Endothelial cell of umbilical vein (primary cell): ENCODE results near the gene NMRK2. TPM values are rescaled to one million over a fixed set of nuclear protein-coding genes. Genes with fewer than 3 reads are reported as not detected.

Experiments used
- BruUV-seq: library from RNA; stranded (reverse); fragments of 400-500 nt; replicated peaks from 2 replicates; lab custom pipeline; 2021; lab: Mats Ljungman, UMichigan
- CTCF ChIA-PET: fragments of 300-600, 350-600 bp; sonication (Branson Sonifier 250); formaldehyde crosslinking; loops from one replicate; lab custom pipeline; 2021; ENCODE audit warnings: antibody characterized with exemption, inconsistent platforms; lab: Charles Lee
- POLR2A ChIA-PET: fragments of 300-600, 350-600 bp; sonication (Branson Sonifier 250); formaldehyde crosslinking; loops from one replicate; lab custom pipeline; 2021; ENCODE audit warnings: antibody characterized with exemption, inconsistent platforms; lab: Charles Lee
- DNase-seq: peaks from one replicate; pipeline ENCODE4 v3.0.0-alpha.2; 2011; ENCODE audit warnings: low read depth, low spot score
- FAIRE-seq: peaks from 2 replicates; lab custom pipeline; 2011; peaks lifted over from hg19 to GRCh38; lab: Jason Lieb, UNC
- H2AFZ ChIP-seq: 2 replicates; pipeline ENCODE4 v1.6.0; 2012; ENCODE audit warnings: low read depth, low read length, control low read depth, inconsistent platforms
- H3K27ac ChIP-seq: 2 replicates; pipeline ENCODE4 v1.5.1; 2011; ENCODE audit warnings: low read depth, mild to moderate bottlenecking, control low read depth, low read length, moderate library complexity; ENCODE audit not compliant: insufficient read depth
- H3K27me3 ChIP-seq, 2 experiments: 2 replicates each; pipeline versions ENCODE4 v1.6.0 to v1.6.1; 2011; ENCODE audit warnings: low read length in 2 of 2, mixed read lengths in 1 of 2; ENCODE audit not compliant: control insufficient read depth in 2 of 2, insufficient read depth in 2 of 2
- H3K36me3 ChIP-seq, 2 experiments: 2 replicates in 1 of 2; 3 replicates in 1 of 2; pipeline ENCODE4 v1.5.1; 2011; ENCODE audit warnings: low read length in 2 of 2, mild to moderate bottlenecking in 1 of 2, moderate library complexity in 1 of 2; ENCODE audit not compliant: control insufficient read depth in 2 of 2, insufficient read depth in 2 of 2; ENCODE audit errors: extremely low read depth in 1 of 2
- H3K4me1 ChIP-seq: 3 replicates; pipeline ENCODE4 v1.5.1; 2011; ENCODE audit warnings: mild to moderate bottlenecking, low read length; ENCODE audit not compliant: control insufficient read depth, insufficient read depth; ENCODE audit errors: extremely low read depth
- H3K4me2 ChIP-seq: 2 replicates; pipeline ENCODE4 v1.6.1; 2011; ENCODE audit warnings: low read length, control low read depth, mixed read lengths; ENCODE audit not compliant: insufficient read depth
- H3K4me3 ChIP-seq, 3 experiments: fragments of 200-600 bp in 1 of 3; sonication (generic), shearing (Covaris generic) in 1 of 3; replicated peaks in 1 of 3; 2 replicates each; pipeline ENCODE4 v1.5.1; 2011 to 2016; ENCODE audit warnings: control low read depth in 3 of 3, low read length in 3 of 3, mild to moderate bottlenecking in 2 of 3, inconsistent platforms in 1 of 3, low read depth in 1 of 3, moderate library complexity in 1 of 3; ENCODE audit not compliant: insufficient read depth in 1 of 3
- H3K79me2 ChIP-seq: 2 replicates; pipeline ENCODE4 v1.6.0; 2012; ENCODE audit warnings: low read length, inconsistent platforms; ENCODE audit not compliant: control insufficient read depth, insufficient read depth
- H3K9ac ChIP-seq: replicated peaks from 2 replicates; pipeline ENCODE3; 2011; ENCODE audit warnings: low read length, control low read depth; ENCODE audit not compliant: insufficient read depth; ENCODE audit errors: extremely low read depth
- H3K9me1 ChIP-seq: replicated peaks from 3 replicates; pipeline ENCODE4 v1.6.0; 2011; ENCODE audit warnings: mild to moderate bottlenecking, low read length; ENCODE audit not compliant: control insufficient read depth, insufficient read depth; ENCODE audit errors: extremely low read depth
- H3K9me3 ChIP-seq: replicated peaks from 2 replicates; pipeline ENCODE4 v1.5.1; 2012; ENCODE audit warnings: low read length, inconsistent platforms; ENCODE audit not compliant: control insufficient read depth, insufficient read depth
- H4K20me1 ChIP-seq: replicated peaks from 2 replicates; pipeline ENCODE3; 2011; ENCODE audit warnings: mild to moderate bottlenecking, low read length; ENCODE audit not compliant: control insufficient read depth, insufficient read depth; ENCODE audit errors: extremely low read depth
- EZH2 ChIP-seq: IDR thresholded peaks from 2 replicates; pipeline ENCODE4 v1.6.1; 2012; ENCODE audit warnings: borderline replicate concordance, low read depth, mild to moderate bottlenecking, moderate library complexity, low read length, inconsistent platforms; ENCODE audit not compliant: severe bottlenecking
- FOS ChIP-seq: IDR thresholded peaks from 2 replicates; pipeline ENCODE4 v1.6.1; 2011; ENCODE audit warnings: mild to moderate bottlenecking, low read length, moderate library complexity, borderline replicate concordance; ENCODE audit not compliant: insufficient read depth
- GATA2 ChIP-seq: IDR thresholded peaks from 2 replicates; pipeline ENCODE4 v1.7.0; 2011; ENCODE audit warnings: low read depth, mild to moderate bottlenecking, moderate library complexity, mixed read lengths, low read length; ENCODE audit not compliant: insufficient read length, insufficient read depth
- JUN ChIP-seq: IDR thresholded peaks from 2 replicates; pipeline ENCODE4 v1.6.1; 2011; ENCODE audit warnings: borderline replicate concordance, low read depth; ENCODE audit not compliant: insufficient read length, insufficient read depth
- MYC ChIP-seq: IDR thresholded peaks from one replicate; pipeline ENCODE4 v1.6.1; 2011; ENCODE audit warnings: mild to moderate bottlenecking, low read depth, low read length
- POLR2A ChIP-seq: IDR thresholded peaks from 2 replicates; pipeline ENCODE4 v1.6.1; 2012; ENCODE audit warnings: low read depth, mild to moderate bottlenecking, control low read depth, low read length
- POLR2AphosphoS5 ChIP-seq: IDR thresholded peaks from 2 replicates; pipeline ENCODE4 v1.6.1; 2012; ENCODE audit warnings: low read depth, mild to moderate bottlenecking, control low read depth, low read length, moderate library complexity; ENCODE audit not compliant: insufficient read depth
- dilution Hi-C: fragments of 300-500 bp; cut with MboI; formaldehyde crosslinking; loops from one replicate; pipeline ENCODE4 v1.15.0; 2019; ENCODE audit warnings: low sequenced_read_pairs; ENCODE audit not compliant: extremely low pct_ligation_motif_present
- intact Hi-C: fragments of 100-400 bp; cut with micrococcal nuclease; formaldehyde crosslinking; loops from one replicate; pipeline ENCODE4 v1.10.0; 2022
- polyA plus RNA-seq, 4 experiments: library from polyadenylated mRNA; depleted of rRNA in 3 of 4; stranded (reverse) in 3 of 4; unstranded in 1 of 4; fragments of >200 nt; gene quantifications; 2 replicates each; pipeline versions ENCODE4 v1.2.1 to v1.2.3, GENCODE V29; 2011 to 2012; ENCODE audit warnings: missing spikeins in 1 of 4
- total RNA-seq: library from RNA; stranded (reverse); gene quantifications from 2 replicates; pipeline ENCODE4 v1.2.3, GENCODE V29; 2021
- TF ChIP-seq, protein P1 (sequence below): IDR thresholded peaks from 2 replicates; pipeline ENCODE4 v1.6.1; 2011; ENCODE audit not compliant: insufficient read depth, insufficient read length
- TF ChIP-seq, protein P2 (sequence below), 2 donors: IDR thresholded peaks; 1 replicate in 1 of 2; 2 replicates in 1 of 2; pipeline ENCODE4 v1.5.1; 2011; ENCODE audit warnings: low read length in 2 of 2, mild to moderate bottlenecking in 2 of 2, moderate library complexity in 2 of 2, control low read depth in 1 of 2, inconsistent platforms in 1 of 2, low read depth in 1 of 2; ENCODE audit not compliant: insufficient read depth in 1 of 2; ENCODE audit errors: extremely low read depth in 1 of 2

Gene NMRK2
- total and polyA plus RNA-seq, 2 donors (not counting 3 experiments of a cell fraction or from before 2014, with no cell fraction given): not detected

- H3K4me1 ChIP-seq: peaks cover under 1% of the 10 kb centered on the region
- no peak for FAIRE-seq
- H4K20me1 ChIP-seq: no peaks in the 10 kb centered on the region
- no peak overlapping the region for H3K4me2 ChIP-seq
- no peaks in the 10 kb centered on the region for H3K27me3 ChIP-seq
- ChIA-PET CTCF (no interaction called here), POLR2A (interaction anchor here (1.1 kb wide), 1 partner anchor 10 kb away, joined by 4 read pairs; the partner anchor contains the start of gene EEF2)
- dilution Hi-C loops: no loop called here
- no peak overlapping the region for H3K9ac ChIP-seq
- peaks cover 28 to 47% of the 10 kb centered on the region in 2 experiments for H3K36me3 ChIP-seq
- H3K4me3 ChIP-seq: no peak overlapping the region
- H3K9me1 ChIP-seq: no peaks in the 10 kb centered on the region
- no peaks in the 10 kb centered on the region for H3K9me3 ChIP-seq
- no peak overlapping the region for H2AFZ ChIP-seq
- no TSS peak for BruUV-seq
- intact Hi-C loops: no loop called here
- TF ChIP-seq, protein P1, sequence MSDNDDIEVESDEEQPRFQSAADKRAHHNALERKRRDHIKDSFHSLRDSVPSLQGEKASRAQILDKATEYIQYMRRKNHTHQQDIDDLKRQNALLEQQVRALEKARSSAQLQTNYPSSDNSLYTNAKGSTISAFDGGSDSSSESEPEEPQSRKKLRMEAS: no peak
- TF ChIP-seq POLR2AphosphoS5 (no peak), POLR2A (no peak), JUN (no peak), FOS (no peak), GATA2 (no peak), EZH2 (no peak), MYC (no peak)
- TF ChIP-seq, protein P2, sequence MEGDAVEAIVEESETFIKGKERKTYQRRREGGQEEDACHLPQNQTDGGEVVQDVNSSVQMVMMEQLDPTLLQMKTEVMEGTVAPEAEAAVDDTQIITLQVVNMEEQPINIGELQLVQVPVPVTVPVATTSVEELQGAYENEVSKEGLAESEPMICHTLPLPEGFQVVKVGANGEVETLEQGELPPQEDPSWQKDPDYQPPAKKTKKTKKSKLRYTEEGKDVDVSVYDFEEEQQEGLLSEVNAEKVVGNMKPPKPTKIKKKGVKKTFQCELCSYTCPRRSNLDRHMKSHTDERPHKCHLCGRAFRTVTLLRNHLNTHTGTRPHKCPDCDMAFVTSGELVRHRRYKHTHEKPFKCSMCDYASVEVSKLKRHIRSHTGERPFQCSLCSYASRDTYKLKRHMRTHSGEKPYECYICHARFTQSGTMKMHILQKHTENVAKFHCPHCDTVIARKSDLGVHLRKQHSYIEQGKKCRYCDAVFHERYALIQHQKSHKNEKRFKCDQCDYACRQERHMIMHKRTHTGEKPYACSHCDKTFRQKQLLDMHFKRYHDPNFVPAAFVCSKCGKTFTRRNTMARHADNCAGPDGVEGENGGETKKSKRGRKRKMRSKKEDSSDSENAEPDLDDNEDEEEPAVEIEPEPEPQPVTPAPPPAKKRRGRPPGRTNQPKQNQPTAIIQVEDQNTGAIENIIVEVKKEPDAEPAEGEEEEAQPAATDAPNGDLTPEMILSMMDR (IDR thresholded peaks at IDR 0.05; ENCODE audit: extremely low read depth in 1 of 2, insufficient read depth in 1 of 2, low read depth in 1 of 2, low read length in 2 of 2): no peak
- peaks cover 53% of the 10 kb centered on the region for H3K79me2 ChIP-seq
- no peak for DNase-seq
- no peak overlapping the region for H3K27ac ChIP-seq
Measured at GRCh38 chr19:3975144-3975543, 42.3 kb downstream of the NMRK2 start.
